HG02852 (cell line): ENCODE measurements around the gene CCK.
A peak's percentile ranks its signal among the peaks of the same experiment; 100 is the strongest.

Source experiments
- ATAC-seq: cut with Tn5 transposase; IDR thresholded peaks from one replicate; pipeline ENCODE4 v1.9.1; 2021; ENCODE audit warnings: mild to moderate bottlenecking, moderate library complexity; ENCODE audit not compliant: unreplicated experiment

Gene CCK

DNA sequence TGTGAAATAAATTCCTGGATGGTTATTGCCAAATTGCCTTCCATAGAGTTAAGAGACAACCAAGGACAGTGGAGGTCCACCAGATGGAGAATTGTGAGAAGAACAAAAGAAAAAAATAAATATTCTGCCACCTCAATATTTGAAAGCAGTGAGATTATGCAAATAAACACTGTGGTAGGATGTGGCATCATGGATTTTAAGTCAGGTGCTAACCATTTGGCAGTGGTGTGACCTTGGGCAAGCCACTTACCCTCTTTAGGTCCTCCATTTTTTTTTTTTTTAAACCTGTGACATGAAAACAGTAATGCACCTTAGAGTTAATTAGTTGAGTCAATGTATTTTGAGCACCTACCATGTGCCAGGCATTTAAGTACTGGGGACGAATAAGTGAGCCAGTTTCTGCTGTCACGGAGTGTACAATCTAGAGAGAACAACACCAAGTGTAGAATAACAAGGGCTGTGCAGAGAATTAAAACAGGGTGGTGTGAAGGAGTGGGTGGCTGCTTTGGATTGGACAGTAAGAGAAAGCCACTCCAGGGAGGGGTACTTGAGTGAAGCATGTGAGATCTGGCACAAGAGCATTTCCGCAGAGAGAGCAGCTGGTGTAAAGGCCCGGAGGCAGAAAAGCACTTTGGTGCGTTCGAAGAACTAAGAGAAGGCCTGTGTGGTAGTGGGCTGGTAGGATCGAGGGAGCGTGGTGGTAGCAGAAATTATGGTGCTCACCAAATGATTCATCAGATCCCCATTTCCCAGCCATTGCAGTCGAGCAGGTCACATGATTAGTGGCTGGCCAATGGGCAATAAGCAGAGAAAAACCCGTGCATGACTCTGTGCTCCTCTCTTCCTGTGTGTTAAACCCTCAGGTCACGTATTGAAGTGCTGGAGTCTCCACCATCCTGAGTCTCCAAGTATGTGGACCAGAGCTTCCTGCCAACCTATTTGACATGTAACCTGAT, 39.2 kb downstream of the CCK start:
- no peak for ATAC-seq

DNA sequence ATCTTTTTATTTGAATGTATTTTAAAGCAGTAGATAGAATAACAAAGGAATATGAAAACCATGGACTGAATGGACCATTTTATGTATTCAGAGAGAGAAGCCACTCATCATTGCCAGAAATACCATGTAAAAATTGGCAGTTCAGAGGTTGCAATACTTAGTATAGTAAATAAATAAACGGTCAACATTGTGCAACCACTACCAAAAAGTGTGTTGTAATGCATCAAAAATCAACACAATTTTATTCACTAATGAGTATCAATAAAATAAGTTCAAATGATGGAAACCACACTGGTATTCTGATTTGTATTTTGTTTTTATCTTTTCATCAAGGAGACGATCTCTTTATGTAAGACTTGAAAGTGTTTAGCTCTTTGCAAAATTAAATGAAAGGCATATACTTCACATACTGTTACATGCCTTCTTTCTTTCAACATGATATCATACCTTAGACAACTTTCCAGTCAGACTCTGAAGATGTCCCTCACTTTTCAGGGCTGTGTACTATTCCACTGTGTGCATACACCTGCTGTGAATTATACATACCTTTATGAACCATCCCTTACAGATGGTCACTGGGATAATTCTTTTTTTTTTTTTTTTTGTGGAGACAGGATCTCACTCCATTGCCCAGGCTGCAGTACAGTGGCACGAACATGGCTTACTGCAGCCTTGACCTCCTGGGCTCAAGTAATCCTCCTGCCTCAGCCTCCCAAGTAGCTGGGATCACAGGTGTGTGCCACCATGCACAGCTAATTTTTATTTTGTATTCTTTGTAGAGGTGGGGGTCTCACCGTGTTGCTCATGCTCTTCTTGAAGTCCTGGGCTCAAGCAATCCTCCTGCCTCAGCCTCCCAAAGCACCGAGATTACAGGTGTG, 40.3 kb downstream of the CCK start:
- ATAC-seq: no peak

DNA sequence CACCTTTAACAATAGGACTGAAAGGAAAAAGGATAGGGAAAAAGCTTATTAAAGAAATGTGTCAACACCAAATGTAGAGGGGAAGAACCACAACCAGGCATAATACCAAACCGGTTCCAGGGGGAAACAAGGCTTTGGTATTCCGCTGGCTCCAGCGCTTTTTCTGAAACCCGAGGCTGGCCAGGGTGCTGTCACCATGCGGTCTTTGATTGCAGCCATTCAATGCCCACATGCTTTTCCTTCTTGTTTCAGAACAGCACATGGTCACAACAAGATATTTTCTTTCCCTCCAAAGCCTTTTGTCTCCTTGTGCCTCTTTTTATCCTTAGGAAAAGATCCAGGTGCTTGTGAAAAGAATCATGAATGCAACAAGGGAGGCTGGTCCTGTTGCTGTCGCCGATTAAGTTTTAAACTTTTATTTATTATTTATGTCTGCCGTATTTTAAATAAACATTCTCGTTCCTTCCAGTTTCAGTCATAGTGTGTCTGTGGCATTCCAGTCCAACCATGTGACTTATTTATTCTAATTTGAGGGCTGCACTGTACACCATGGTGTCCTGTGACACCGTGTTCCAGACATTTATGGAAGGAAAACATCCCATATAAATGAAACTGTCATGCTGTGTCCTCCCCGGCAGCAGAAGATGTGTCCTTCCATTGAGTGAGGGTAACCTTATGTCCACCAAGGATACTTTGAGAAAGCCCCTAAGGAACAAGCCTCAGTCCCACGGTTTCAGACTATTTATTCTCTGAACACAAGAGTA, 41.1 kb downstream of the CCK start:
- ATAC-seq: no peak

DNA sequence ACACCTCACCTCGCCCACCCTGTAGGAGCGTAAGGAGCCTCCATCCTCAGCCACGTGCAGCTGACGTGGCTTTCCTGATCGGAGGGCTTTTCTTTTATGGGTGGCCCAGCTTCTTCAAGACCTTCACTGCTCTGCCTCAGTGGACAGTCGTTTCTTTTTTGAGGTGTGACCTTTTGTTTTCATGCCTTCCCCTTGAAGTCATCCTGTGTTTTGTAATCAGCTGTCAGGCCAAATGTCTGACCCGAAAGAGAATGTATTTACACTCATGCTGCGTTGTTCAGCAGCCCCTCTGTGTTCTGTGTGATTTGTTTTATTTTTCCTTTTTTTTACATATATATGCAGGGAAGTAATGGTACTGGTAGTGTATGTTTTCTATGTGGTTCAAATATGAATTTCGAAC, 41.8 kb downstream of the CCK start:
- ATAC-seq: no peak

DNA sequence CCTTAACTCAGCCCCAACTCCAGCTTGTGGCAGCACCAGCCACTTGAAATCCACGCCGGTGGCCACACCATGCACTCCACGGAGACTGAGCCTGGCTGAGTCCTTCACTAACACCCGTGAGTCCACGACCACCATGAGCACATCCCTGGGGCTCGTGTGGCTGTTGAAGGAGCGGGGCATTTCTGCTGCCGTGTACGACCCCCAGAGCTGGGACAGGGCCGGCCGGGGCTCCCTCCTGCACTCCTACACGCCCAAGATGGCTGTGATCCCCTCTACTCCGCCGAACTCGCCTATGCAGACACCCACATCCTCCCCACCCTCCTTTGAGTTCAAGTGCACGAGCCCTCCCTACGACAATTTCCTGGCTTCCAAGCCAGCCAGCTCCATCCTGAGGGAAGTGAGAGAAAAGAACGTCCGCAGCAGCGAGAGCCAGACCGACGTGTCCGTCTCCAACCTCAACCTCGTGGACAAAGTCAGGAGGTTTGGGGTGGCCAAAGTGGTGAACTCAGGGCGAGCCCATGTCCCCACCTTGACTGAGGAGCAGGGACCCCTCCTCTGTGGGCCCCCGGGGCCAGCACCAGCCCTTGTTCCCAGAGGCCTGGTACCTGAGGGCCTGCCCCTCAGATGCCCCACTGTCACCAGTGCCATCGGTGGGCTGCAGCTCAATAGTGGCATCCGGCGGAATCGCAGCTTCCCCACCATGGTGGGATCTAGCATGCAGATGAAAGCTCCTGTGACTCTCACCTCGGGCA, 42.9 kb downstream of the CCK start:
- ATAC-seq: no peak

DNA sequence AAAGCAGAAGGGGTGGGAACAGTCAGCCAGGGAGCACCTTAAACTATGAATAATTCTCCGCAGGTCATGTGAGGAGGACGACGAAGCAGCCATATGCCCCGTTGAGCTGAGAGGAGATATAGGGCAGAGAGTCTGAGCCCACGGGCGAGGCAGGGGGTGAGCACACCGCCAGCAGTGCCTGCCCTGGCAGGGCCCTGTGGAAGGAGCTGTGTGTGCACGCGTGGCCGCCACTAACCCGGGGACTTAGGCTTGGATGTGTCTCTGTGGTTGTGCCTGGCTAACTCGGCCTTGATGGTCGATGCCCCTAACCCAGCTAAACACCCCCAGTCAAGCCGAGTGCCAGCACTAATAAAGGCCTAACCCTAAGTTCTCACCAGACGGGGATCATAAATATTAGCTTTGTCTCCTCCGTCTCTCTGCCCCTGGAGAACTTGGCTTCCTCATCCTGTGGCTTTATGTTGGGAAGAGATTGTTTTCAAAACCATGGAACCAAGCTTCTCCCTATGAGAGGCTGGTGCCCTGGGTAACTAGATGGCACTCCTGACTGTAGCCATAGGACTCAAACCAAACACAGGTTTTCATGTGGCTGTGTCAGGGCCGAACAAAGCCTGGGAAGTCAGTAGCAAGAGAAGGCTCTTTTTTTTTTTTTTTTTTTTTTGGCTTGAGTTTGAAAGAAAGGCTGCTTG, 45.4 kb downstream of the CCK start:
- no peak for ATAC-seq

DNA sequence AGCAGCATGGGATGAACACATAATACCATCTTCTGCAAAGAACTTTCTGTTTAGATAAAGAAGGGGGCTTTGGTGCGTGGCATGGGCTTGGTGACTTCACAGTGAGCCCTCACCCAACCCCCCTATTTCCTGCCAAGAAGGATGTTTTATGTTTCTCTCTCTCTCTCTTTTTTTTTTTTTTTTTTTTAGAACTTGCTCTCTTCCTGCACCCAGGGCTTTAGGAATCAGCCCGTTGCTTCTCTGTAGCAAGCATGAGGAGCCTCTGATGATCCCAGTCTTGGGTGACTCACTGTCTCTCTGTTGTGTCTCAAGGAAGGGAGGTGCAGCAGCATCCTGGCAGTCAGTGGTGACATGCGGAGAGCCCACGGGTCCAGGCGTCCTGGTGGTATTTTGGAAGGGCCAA, 49.1 kb downstream of the CCK start:
- no peak for ATAC-seq

DNA sequence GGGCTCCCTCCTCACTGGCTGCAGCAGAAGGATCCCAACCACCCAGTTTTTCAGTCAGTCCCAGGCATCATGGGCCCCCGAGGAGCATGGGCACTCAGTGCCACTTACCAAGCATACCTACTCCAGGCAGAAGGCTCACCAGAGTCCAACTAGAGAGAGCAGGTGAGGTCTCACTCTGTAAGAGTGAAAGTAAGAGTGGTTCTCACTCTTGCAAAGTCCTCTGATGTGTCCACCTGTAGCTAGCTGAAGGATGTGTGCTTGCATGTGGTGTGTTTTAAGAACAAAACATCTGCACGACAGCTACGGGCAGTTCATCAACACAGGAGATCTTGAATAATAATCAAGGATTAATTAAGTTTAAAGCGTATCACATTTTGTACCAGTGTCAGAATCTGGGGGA, 49.7 kb downstream of the CCK start:
- ATAC-seq: no peak

DNA sequence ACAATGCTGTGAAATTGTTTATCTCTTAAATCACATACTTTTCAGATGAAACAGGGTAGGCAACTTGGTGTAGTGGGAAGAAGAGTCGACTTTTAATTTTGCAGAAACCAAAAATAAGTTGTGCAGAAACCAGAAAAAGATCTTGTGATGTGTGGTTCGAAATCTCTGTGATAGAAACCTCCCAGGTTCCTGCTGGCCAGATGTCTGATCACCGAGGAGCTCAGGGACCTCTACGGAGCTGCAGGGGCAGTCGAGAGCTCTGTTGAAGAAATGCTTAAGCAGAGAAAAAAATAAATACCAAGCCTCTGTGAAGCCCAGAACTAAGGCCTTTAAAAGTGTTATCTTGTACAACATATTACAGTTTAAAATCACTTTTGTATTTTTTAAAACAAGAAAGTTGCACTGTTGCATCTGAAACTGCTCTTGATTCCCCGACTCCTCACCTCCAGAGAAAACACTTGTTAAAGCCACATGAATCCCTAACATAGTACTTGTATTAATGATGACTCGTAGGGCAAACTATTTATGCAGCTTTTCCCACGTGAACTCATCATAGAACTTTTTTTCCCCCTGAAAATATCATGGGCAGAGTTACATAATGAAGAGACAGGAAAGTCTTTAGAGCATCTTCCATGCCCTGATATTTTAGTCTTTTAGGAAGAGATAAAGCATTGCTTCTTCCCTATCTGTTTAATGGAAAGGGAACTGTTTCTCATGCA, 51.3 kb downstream of the CCK start:
- ATAC-seq: peak; percentile 55

DNA sequence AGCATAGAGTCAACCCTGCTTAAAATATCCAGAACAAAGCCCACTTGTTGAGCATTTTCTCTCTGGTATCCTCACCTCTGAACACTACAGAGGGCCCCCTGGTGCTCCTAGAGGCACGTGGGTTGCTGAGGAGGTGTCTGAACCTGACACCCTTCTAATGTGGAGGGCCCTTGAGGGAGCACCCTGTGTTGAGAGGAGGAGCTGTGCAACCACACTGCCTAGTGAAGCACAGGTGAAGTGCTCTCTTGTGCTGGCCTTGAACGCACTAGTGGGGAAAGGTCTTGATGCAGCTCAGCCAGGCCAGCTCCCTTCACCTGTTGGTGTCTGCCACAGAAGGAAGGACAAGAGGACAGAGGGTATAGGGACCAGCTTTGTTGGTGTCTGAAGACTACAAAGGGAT, 51.9 kb downstream of the CCK start:
- ATAC-seq: peak; percentile 25

DNA sequence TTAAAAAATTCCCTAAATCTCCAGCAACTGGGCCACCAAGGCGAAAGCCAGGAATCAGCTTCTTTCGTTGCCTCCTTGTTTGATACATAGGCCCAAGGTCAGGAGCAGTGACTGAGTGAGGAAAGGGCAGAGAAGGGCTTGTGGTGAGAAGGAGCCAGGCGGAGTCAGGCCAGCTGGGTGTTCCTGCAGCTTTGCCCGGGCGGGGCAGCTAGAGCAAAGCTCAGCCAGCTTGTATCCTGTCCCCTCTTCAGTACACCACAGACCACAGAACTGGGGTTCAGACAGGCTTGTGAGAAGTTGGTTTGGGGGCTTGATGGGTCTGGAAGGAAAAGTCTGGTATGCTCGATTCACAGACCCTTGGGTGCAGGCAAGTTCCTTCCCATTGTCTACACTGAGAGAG, 52.6 kb downstream of the CCK start:
- no peak for ATAC-seq

DNA sequence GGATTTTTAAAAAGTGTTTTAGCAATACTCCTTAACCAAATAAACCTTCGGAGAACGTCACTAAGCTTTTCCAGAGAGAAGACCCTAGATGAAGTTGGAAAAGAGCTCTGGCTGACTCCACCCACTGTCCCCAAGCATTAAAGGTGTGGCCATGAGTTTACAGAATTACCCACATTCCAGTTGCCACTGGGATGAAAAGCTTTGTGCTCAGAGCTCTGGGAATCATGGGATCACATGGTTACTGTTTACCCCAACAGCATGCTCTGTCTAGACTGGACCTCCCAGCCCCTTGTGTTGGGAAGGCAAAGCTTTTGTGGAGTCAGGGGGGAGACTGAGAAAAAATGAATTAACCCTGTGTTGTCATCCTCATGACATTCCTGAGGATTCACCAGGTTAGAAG, 55.3 kb downstream of the CCK start:
- no peak for ATAC-seq

DNA sequence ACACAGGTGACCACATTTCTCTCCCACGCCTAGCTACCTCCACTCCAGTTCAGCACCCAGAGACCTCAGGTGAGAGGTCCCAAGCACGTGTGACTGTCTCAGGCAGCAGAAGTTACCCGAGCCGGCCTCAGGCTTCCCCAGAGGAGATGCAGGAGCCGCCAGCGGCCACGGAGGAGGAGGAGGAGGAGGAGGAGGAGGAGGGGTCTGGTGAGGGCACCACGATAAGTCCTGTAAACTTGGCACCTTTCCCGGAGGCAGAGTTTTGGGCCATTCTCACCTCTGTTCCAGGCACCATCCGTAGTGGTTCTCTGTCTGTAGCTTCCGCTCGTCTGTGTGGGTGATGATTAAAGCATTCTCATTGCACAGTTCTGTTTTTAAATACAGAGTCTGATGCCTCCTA, 56.1 kb downstream of the CCK start:
- ATAC-seq: no peak
